Measurements from ENCODE around the gene RRN3.
"Not testable (repeated sequence)": the region's sequence is repeated elsewhere in the genome, so short reads cannot be mapped to it uniquely, and the experiment has no call there.

- TF ChIP-seq CTCF, EP300 (IDR thresholded peaks at IDR 0.05): not testable (repeated sequence)
Measured at GRCh38 chr16:15016354-15016753, 77.7 kb downstream of the RRN3 start.

All from esophagus muscularis mucosa (tissue), 3 donors.